NCI-H2171 (cell line): Measurements from ENCODE around the gene COX20.
"Not testable (repeated sequence)": the region's sequence is repeated elsewhere in the genome, so short reads cannot be mapped to it uniquely, and the experiment has no call there.

Experiments used
- DNase-seq: peaks from one replicate; lab custom pipeline; 2025; lab: John Stamatoyannopoulos, UW

The COX20 gene

GRCh38 chr1:244822878-244823277 is 12.6 kb upstream of the COX20 start:
- no peak for DNase-seq

- no peak for DNase-seq
Observed at GRCh38 chr1:244826712-244827111, 8.7 kb upstream of the COX20 start.

- DNase-seq, result no peak
Observed at GRCh38 chr1:244830639-244831038, 4.8 kb upstream of the COX20 start.

- not testable (repeated sequence) for DNase-seq
Observed at GRCh38 chr1:244833260-244833659, 2.2 kb upstream of the COX20 start.

- peak; percentile 58 for DNase-seq
Observed at GRCh38 chr1:244833734-244834542, 1.5 kb upstream of the COX20 start.

GRCh38 chr1:244834543-244835275 is 749 bp upstream of the COX20 start:
- DNase-seq, result peak; percentile 92

GRCh38 chr1:244836135-244836521 is 670 bp downstream of the COX20 start:
- DNase-seq, result no peak

GRCh38 chr1:244836584-244836983 is 1.1 kb downstream of the COX20 start:
- DNase-seq, result no peak

- no peak for DNase-seq
Observed at GRCh38 chr1:244837597-244838258, 2.3 kb downstream of the COX20 start.

GRCh38 chr1:244839656-244840055 is 4.2 kb downstream of the COX20 start:
- DNase-seq, result no peak

GRCh38 chr1:244840219-244840794 is 4.8 kb downstream of the COX20 start:
- no peak for DNase-seq

GRCh38 chr1:244841273-244841927 is 5.9 kb downstream of the COX20 start:
- no peak for DNase-seq

GRCh38 chr1:244843148-244843978 is 7.9 kb downstream of the COX20 start:
- DNase-seq, result no peak

GRCh38 chr1:244844155-244845121 is 9.0 kb downstream of the COX20 start:
- DNase-seq, result no peak

GRCh38 chr1:244846653-244847052 is 11.2 kb downstream of the COX20 start:
- DNase-seq, result no peak

GRCh38 chr1:244849189-244849866 is 13.9 kb downstream of the COX20 start:
- DNase-seq, result no peak

GRCh38 chr1:244850099-244850852 is 14.8 kb downstream of the COX20 start:
- no peak for DNase-seq

- DNase-seq, result no peak
Observed at GRCh38 chr1:244850896-244851295, 15.4 kb downstream of the COX20 start.
